ENCODE data around the gene SNX5.

Gene SNX5

GRCh38 chr20:17939622-17940223 is 28.9 kb downstream of the SNX5 start:
- peak; percentile 15 for DNase-seq

DNA sequence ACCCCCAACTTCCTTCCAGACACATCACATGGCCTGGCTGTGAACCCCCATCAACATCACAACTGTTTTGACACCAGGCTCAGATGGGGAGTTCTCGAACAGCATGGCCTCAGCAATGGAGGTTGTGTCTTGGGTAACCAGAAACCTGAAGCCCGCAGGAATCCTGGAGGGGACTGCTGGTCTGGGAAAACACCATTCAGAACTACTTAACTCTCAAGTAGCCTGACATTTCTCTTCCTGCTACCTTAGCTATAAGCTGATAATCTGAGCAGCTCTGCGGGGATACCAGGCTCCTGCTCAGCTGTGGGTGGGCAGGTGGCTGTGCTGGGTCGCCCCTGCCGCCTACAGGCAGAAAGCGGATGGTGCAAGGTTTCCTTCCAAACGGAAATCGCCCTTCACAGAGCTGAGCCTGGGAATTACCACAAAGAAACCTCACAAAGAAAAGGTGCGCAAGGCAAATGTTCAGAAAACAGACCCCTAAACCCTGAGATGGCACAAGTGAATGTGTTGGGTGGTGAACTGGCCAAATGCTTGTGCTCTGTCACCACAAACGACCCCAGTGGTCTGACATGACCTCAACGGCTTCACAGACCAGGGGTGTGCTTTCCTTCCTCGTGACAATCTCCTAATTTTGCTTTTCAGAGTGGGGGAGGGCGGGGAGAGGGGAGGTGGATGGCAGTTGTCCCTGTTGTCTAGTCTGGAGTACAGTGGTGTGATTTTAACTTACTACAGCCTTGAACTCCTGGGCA is 29.5 kb downstream of the SNX5 start:
- peak; percentile 75 for DNase-seq

DNA sequence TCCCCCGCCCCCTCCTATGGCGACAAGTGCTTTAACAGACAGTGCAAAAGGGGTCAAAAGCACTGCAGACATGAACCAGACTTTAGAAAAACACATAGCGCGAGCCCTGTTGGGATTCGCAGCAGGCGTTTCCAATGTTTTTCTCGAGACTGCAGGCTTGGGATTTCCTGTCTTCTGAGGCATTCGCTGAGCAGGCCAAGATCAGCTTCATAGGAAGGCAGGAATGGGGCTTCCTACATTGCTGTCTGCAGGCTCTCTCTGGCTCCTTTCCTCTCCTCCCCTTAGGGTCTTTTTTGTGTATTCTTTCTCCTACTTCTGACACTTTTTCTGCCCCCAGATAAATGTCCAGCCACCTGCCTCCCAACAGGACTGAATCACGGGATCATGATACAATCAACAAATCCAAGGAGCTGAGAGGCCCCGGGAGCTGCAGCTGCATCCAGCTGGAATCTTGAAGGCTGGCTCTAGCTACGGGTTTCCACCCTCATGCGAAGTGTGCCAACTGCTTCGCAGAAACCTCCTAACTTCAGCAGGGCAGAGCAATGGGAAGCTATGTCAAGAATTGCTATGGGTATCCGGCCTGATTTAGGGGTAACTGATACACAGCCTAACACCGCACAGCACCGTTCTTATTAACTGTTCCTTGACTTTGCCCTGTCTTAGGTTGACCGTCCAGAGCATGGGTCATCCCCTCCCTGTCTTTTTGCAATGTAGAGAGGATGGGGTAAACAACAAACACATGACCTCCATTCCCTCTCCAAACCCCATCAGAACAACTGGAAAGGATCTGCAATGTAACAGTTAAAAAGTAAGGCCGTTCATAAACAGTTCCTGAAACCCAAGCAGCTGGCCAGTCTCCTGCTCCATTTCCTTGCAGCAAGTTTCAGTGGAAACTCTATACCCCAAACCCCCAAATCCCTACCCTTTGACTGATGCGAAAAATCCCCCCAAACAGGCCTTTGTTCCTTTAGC is 31.5 kb downstream of the SNX5 start:
- no peak for DNase-seq

- no peak for DNase-seq
Measured at GRCh38 chr20:17936286-17936760, 32.3 kb downstream of the SNX5 start.

DNA sequence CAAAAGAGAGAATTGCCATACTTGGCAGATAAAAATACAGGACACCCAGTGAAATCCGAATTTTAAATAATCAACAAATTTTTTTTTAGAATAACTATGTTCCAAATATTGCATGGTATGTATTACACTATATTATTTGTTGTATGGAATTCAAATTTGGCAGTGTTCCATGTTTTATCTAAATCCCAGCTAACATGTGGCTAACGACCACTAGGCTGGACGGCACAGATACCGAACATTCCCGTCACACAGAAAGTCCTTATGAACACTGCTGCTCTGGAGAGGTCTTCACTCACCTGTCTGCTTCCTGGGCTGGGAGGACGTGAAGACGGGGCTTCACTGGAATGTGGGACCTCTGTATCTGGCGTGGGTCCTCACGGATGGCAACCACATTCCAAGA is 32.8 kb downstream of the SNX5 start:
- DNase-seq, result no peak

DNA sequence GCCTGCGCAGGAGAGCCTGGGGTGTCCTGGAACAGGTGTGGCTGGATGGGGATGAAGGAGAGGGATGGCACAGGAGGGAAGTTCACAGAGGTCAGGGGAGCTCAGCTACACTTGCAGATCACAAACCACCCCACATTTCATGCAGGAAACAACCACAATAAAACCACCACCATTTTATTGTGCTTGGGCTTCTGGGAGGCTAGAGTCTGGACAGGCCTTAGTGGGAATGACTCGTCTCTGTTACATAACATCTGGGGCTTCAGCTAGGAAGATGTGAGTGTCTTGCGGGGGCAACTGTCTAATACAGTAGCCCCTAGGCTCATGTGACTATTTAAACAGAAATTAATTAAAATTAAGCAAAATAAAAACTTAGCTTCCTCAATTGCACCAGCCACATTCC is 33.4 kb downstream of the SNX5 start:
- DNase-seq, result no peak

DNA sequence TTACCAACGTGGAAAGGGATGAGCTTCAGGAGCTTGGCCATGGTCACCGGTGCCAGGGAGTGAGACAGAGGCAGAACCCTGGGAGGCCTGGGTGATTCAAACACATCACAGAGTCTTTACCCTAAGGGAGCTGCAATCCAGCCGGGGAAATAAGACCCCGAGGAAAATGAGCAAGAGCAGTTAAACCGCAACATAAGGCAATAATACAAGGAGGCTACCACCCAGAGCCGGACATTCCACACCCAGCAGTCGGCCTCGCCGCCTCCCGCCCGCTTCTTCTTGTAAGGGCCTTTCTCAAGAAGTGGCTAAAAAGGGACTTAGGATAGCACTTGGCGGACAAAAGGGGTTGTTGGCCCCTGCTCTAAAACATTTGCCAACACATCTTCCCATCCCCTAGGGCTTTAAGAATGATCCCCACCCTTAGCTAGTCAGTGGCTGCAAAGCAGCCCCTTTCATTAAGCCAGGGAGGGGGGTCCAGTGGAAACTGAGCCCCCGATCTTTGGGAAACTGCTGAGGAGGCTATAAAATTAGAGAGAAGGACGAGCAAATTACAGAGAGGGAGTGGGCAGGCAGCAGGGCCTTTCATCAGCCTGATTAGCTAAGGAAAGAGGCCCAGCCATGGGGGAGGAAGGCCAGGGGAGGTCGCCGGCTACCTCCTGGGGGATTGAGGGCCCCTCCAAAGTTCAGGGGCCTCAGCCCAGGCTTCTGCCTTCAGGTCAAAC is 34.3 kb downstream of the SNX5 start:
- DNase-seq, result no peak

DNA sequence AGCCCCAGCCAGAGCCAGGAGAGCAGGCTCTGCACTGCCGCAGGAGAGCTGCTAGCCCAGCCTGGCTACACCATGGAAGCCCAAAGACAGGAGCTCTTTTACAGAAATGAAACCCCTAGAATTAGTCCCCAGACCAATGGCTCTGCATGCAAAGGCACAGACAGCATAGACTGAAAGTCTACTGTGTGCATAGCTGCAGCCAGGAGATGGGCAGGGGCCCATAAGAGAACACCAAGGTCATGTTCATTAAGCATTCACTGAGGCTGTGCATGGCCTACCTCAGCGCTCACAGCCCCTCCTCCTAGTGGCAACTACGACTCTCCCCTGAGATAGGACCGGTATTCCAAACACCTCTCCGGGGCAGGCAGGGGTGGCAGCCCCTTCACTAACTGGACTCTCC is 34.9 kb downstream of the SNX5 start:
- DNase-seq, result no peak

DNA sequence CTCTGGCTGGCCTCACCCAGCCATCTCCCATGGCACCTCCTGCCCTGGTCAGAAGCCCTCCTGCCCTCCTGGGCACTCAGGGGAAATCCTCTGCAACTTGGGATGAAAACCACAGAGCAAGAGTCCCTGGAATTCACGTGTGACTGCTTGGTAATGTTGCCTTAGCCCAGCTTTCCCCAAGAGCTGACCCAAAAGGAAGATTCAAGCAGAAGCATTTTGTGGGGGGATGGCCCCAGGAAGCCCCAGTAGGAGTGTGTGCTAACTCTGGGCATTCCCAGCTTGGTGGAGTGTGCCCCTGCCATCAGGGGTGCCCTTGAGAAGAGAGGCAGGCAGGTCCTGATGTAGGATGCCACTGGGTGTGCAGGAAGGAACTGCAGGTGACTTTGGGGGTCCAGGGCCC is 35.5 kb downstream of the SNX5 start:
- no peak for DNase-seq

DNA sequence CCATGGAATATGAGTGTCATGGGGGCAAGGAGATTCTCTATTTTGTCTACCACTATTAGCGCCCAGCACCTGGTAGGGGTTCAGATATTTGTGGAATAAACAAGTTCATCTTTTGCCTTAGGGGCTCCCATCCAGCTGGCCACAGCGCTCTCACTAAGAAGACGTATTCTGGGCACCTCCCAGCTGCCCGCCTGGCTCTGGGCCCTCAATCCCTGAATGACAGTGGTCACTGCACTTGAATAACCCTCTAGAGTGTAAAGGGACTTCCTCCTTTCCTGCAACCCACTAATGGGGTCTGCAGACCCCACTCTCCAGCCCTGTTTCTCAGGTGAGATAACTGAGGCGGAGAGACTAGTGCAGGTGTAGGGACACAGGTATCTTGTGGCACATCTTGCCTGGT is 36.2 kb downstream of the SNX5 start:
- no peak for DNase-seq

GRCh38 chr20:17931513-17931912 is 37.1 kb downstream of the SNX5 start:
- no peak for DNase-seq

GRCh38 chr20:17928633-17929311 is 39.8 kb downstream of the SNX5 start:
- no peak for DNase-seq

GRCh38 chr20:17928211-17928611 is 40.4 kb downstream of the SNX5 start:
- no peak for DNase-seq

GRCh38 chr20:17925940-17926300 is 42.7 kb downstream of the SNX5 start:
- DNase-seq, result no peak

DNA sequence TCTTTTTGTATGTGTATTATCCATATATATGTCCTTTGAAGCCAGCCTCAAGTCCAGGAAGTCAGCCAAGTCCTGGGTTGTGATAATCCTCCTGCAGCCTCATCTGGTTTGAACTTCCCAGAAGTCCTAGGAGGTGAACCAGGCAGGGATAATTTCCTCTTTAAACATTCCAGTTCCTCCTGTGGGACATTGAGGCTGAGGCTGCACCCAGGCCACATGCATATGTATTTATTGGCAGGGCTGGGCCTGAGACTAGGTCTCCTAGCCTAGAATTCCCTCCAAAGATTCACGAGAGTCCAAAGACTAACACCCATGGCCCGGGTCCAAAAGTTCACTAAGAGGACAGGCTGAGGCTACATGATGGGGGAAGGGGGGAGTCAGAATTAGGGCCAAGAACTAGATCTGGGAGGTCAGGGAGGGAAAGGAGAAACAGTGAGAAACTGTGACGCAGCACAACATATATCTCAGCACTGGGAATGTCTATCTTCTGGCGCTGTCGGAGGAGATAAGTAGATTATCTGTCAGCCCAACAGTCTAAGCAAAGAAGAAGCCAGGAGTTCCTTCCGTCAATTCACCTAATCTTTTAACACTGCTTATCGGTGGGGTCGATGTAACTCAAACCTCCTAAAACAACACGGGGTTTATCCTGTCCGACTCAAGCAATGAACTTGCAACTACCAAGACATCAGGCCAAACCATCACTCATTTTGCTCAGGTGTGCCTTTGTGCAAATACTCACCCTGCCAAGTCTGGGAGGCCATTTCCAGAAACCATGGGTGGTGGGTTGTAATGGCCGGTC is 43.3 kb downstream of the SNX5 start:
- DNase-seq, result no peak

- DNase-seq, result no peak
Measured at GRCh38 chr20:17921774-17922173, 46.8 kb downstream of the SNX5 start.

- no peak for DNase-seq
Measured at GRCh38 chr20:17919149-17919548, 49.4 kb downstream of the SNX5 start.

GRCh38 chr20:17917832-17918618 is 50.6 kb downstream of the SNX5 start:
- no peak for DNase-seq

GRCh38 chr20:17916433-17916891 is 52.1 kb downstream of the SNX5 start:
- peak; percentile 78 for DNase-seq

GRCh38 chr20:17914957-17915356 is 53.6 kb downstream of the SNX5 start:
- DNase-seq, result no peak
